ENCODE data around the gene DNAH10. TPM values are rescaled to one million over a fixed set of nuclear protein-coding genes. Genes with fewer than 3 reads are reported as not detected.

DNAH10 gene
- total and polyA plus RNA-seq, 2 experiments from 2014 or later, result 0.22 to 0.60 TPM

DNA sequence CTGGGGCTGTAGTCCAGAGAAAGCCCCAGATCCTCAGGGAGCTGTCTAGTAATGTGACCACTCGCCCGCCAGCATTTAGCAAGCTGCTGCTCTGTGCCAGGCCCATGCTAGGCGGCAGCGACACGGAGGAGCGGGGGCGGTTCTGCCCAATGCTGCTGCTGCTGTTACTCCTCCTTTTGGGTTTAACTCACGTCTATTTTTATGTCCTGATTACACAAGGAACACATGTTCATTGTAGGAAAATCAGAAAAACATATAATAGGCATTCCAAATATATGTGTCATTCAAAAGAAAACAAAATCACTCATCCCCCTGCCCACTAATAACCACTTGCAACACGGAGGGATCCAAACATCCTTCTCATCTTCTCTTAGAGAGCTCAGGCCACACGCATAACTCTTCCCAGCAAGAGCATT is 180.1 kb downstream of the DNAH10 start:
- no peak overlapping the region for H3K4me2 ChIP-seq
- no peaks in the 10 kb centered on the region for H3K36me3 ChIP-seq (replicated peaks; ENCODE audit: insufficient read depth, low read depth)
- no peak overlapping the region for H2AFZ ChIP-seq

GRCh38 chr12:123942911-123943648 is 181.0 kb downstream of the DNAH10 start:
- H3K9me3 ChIP-seq (ENCODE audit: low read depth), result no peaks in the 10 kb centered on the region
- no peak overlapping the region for H3K4me3 ChIP-seq
- H4K20me1 ChIP-seq (ENCODE audit: insufficient read depth, poor library complexity, severe bottlenecking), result no peaks in the 10 kb centered on the region
- TF ChIP-seq EZH2 (IDR thresholded peaks at IDR 0.05; ENCODE audit: borderline replicate concordance) (no peak), CTCF (IDR thresholded peaks at IDR 0.05; ENCODE audit: poor library complexity) (no peak), EZH2phosphoT487 (IDR thresholded peaks at IDR 0.05; ENCODE audit: low read depth, severe bottlenecking, unreplicated experiment) (no peak)
- H3K4me2 ChIP-seq, result no peak overlapping the region
- DNase-seq (ENCODE audit: low spot score), result no peak
- H3K36me3 ChIP-seq (replicated peaks; ENCODE audit: insufficient read depth, low read depth), result no peaks in the 10 kb centered on the region
- no peaks in the 10 kb centered on the region for H3K4me1 ChIP-seq (ENCODE audit: insufficient read depth)
- H2AFZ ChIP-seq, result no peak overlapping the region
- no peaks in the 10 kb centered on the region for H3K79me2 ChIP-seq
- no peaks in the 10 kb centered on the region for H3K9me2 ChIP-seq (replicated peaks; ENCODE audit: insufficient read depth)
- 90% methylated on average over 16 of the region's 16 CpGs for WGBS (ENCODE audit: low lambda C conversion rate, missing lambda C conversion rate)
- H3K27me3 ChIP-seq, result no peaks in the 10 kb centered on the region
- H3K27ac ChIP-seq, result no peak overlapping the region

More for the DNA sequence above, 180.1 kb downstream of the DNAH10 start:
- Histone ChIP-seq H3K4me1 (ENCODE audit: insufficient read depth) (no peaks in the 10 kb centered on the region), H3K27ac (peak overlapping the region; percentile 9), H3K9me3 (ENCODE audit: low read depth) (no peaks in the 10 kb centered on the region), H4K20me1 (ENCODE audit: insufficient read depth, poor library complexity, severe bottlenecking) (no peaks in the 10 kb centered on the region), H3K9me2 (replicated peaks; ENCODE audit: insufficient read depth) (no peaks in the 10 kb centered on the region), H3K4me3 (no peak overlapping the region), H3K27me3 (no peaks in the 10 kb centered on the region), H3K79me2 (no peaks in the 10 kb centered on the region)
- 84% methylated on average over 10 of the region's 10 CpGs for WGBS (ENCODE audit: low lambda C conversion rate, missing lambda C conversion rate)
- no peak for TF ChIP-seq CTCF (IDR thresholded peaks at IDR 0.05; ENCODE audit: poor library complexity)
- no peak for TF ChIP-seq EZH2 (IDR thresholded peaks at IDR 0.05; ENCODE audit: borderline replicate concordance)
- no peak for TF ChIP-seq EZH2phosphoT487 (IDR thresholded peaks at IDR 0.05; ENCODE audit: low read depth, severe bottlenecking, unreplicated experiment)
- DNase-seq (ENCODE audit: low spot score), result no peak

DNA sequence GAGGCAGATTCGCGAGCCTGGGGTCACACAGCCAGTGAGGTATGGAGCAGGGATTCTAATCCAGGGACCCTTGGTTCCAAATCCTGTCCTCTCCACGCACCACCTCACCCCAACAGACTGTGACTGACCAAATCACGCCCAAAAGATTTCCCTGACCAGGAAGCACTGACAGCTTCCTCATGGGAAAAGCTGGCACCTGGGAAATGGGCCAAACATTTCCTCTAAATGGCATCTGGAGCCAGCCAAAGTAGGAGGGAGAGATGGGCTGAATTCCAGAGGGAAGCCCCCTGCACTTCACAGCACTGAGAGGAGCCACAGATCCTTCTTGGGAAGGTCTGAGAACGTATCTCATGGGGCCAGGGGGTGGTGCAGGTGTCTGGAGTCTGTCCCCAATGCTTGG is 181.7 kb downstream of the DNAH10 start:
- no peak overlapping the region for H3K27ac ChIP-seq
- H4K20me1 ChIP-seq (ENCODE audit: insufficient read depth, poor library complexity, severe bottlenecking), result no peaks in the 10 kb centered on the region
- no peak overlapping the region for H3K4me3 ChIP-seq
- no peak overlapping the region for H2AFZ ChIP-seq
- H3K4me1 ChIP-seq (ENCODE audit: insufficient read depth), result no peaks in the 10 kb centered on the region
- no peaks in the 10 kb centered on the region for H3K27me3 ChIP-seq
- H3K4me2 ChIP-seq, result no peak overlapping the region
- H3K9me2 ChIP-seq (replicated peaks; ENCODE audit: insufficient read depth), result no peaks in the 10 kb centered on the region
- no peaks in the 10 kb centered on the region for H3K36me3 ChIP-seq (replicated peaks; ENCODE audit: insufficient read depth, low read depth)
- H3K79me2 ChIP-seq, result no peaks in the 10 kb centered on the region
- TF ChIP-seq EZH2 (IDR thresholded peaks at IDR 0.05; ENCODE audit: borderline replicate concordance) (no peak), CTCF (IDR thresholded peaks at IDR 0.05; ENCODE audit: poor library complexity) (no peak), EZH2phosphoT487 (IDR thresholded peaks at IDR 0.05; ENCODE audit: low read depth, severe bottlenecking, unreplicated experiment) (no peak)
- no peaks in the 10 kb centered on the region for H3K9me3 ChIP-seq (ENCODE audit: low read depth)
- WGBS (ENCODE audit: low lambda C conversion rate, missing lambda C conversion rate), result 93% methylated on average over 5 of the region's 5 CpGs
- DNase-seq (ENCODE audit: low spot score), result no peak
